HG02840 (cell line): ENCODE data around the gene GP1BA.
A peak's percentile ranks its signal among the peaks of the same experiment; 100 is the strongest.

ENCODE experiments used
- ATAC-seq: cut with Tn5 transposase; IDR thresholded peaks from one replicate; pipeline ENCODE4 v1.9.1; 2021; ENCODE audit warnings: mild to moderate bottlenecking, moderate library complexity, moderate number of reproducible peaks; ENCODE audit not compliant: unreplicated experiment, low FRiP score

Gene GP1BA

GRCh38 chr17:4949321-4950074 lies 17.4 kb downstream of the GP1BA start:
- ATAC-seq = peak; percentile 30

- ATAC-seq = no peak
Measured at GRCh38 chr17:4950075-4950745, 18.1 kb downstream of the GP1BA start.

GRCh38 chr17:4950746-4951204 lies 18.7 kb downstream of the GP1BA start, which contains the start of gene ENO3:
ENO3 (plus strand) TSS chr17:4951119; CDS start chr17:4951830, 711 bp downstream.
- no peak for ATAC-seq

- ATAC-seq = no peak
Measured at GRCh38 chr17:4951486-4951885, 19.4 kb downstream of the GP1BA start.

- no peak for ATAC-seq
Measured at GRCh38 chr17:4953451-4953961, 21.4 kb downstream of the GP1BA start.

- ATAC-seq = no peak
Measured at GRCh38 chr17:4955091-4955490, 23.0 kb downstream of the GP1BA start.

GRCh38 chr17:4956493-4957061 lies 24.5 kb downstream of the GP1BA start:
- ATAC-seq = no peak

GRCh38 chr17:4958102-4958501 lies 26.0 kb downstream of the GP1BA start:
- ATAC-seq = no peak

GRCh38 chr17:4959261-4959965 lies 27.3 kb downstream of the GP1BA start:
- ATAC-seq = no peak

- ATAC-seq = no peak
Measured at GRCh38 chr17:4960279-4960922, 28.3 kb downstream of the GP1BA start.

- ATAC-seq = no peak
Measured at GRCh38 chr17:4965311-4965986, 33.4 kb downstream of the GP1BA start.

GRCh38 chr17:4966844-4967538 lies 34.9 kb downstream of the GP1BA start:
- peak; percentile 76 for ATAC-seq

GRCh38 chr17:4967539-4968485 lies 35.7 kb downstream of the GP1BA start, which contains the start of gene SPAG7:
SPAG7 (minus strand) TSS chr17:4967817; CDS start chr17:4967804, 13 bp downstream.
- ATAC-seq = peak; percentile 59

- ATAC-seq = no peak
Measured at GRCh38 chr17:4968486-4969046, 36.5 kb downstream of the GP1BA start.

GRCh38 chr17:4969047-4969550 lies 37.0 kb downstream of the GP1BA start:
- no peak for ATAC-seq

GRCh38 chr17:4969551-4970173 lies 37.6 kb downstream of the GP1BA start:
- no peak for ATAC-seq

GRCh38 chr17:4970273-4970672 lies 38.2 kb downstream of the GP1BA start:
- ATAC-seq = no peak
